Activated CD4-positive, CD25-positive, alpha-beta regulatory T cell treated with anti-CD3 and anti-CD28 coated beads, Interleukin-2, amount 50 U/mL, for 16 hours (primary cell): ENCODE measurements around the gene MAP4K2.
A peak's percentile ranks its signal among the peaks of the same experiment; 100 is the strongest.

Source experiments
- DNase-seq: peaks from one replicate; pipeline ENCODE4 v3.0.0-alpha.2; 2020; ENCODE audit warnings: low read depth, low spot score

Gene MAP4K2

GRCh38 chr11:64813826-64814225, 10.8 kb upstream of the MAP4K2 start:
- DNase-seq, result no peak

GRCh38 chr11:64810891-64811272, 7.9 kb upstream of the MAP4K2 start:
- no peak for DNase-seq

GRCh38 chr11:64810271-64810890, 7.4 kb upstream of the MAP4K2 start, which contains the start of gene MEN1:
MEN1 (minus strand) TSS chr11:64810551; CDS start chr11:64810109, 442 bp downstream.
- peak; percentile 57 for DNase-seq

- DNase-seq, result no peak
These were observed 6.8 kb upstream of the MAP4K2 start for GRCh38 chr11:64809781-64810241.

- DNase-seq, result no peak
These were observed 2.5 kb upstream of the MAP4K2 start for GRCh38 chr11:64805481-64805880.

- DNase-seq, result no peak
These were observed 1.6 kb upstream of the MAP4K2 start for GRCh38 chr11:64804346-64805210.

- DNase-seq, result no peak
These were observed 882 bp upstream of the MAP4K2 start for GRCh38 chr11:64803846-64804345.

- no peak for DNase-seq
These were observed 450 bp downstream of the MAP4K2 start for GRCh38 chr11:64802370-64803157.

- DNase-seq, result no peak
These were observed 1.2 kb downstream of the MAP4K2 start for GRCh38 chr11:64801561-64802369.

- no peak for DNase-seq
These were observed 1.9 kb downstream of the MAP4K2 start for GRCh38 chr11:64801158-64801464.

- DNase-seq, result no peak
These were observed 2.5 kb downstream of the MAP4K2 start for GRCh38 chr11:64800303-64801157.

GRCh38 chr11:64799623-64800302, 3.3 kb downstream of the MAP4K2 start:
- DNase-seq, result no peak

GRCh38 chr11:64799256-64799622, 3.8 kb downstream of the MAP4K2 start:
- DNase-seq, result no peak

GRCh38 chr11:64796757-64797541, 6.1 kb downstream of the MAP4K2 start:
- DNase-seq, result no peak

GRCh38 chr11:64796047-64796756, 6.8 kb downstream of the MAP4K2 start:
- no peak for DNase-seq

- DNase-seq, result no peak
These were observed 8.5 kb downstream of the MAP4K2 start for GRCh38 chr11:64794526-64794925.

GRCh38 chr11:64793271-64794160, 9.5 kb downstream of the MAP4K2 start:
- no peak for DNase-seq
